HL-60 (cell line): ENCODE data around the gene SUPT6H.

Experiments used
- DNase-seq, 2 experiments: peaks; one replicate each; pipeline ENCODE4 v3.0.0-alpha.2; 2010 to 2020; ENCODE audit warnings: low read depth in 1 of 2, low spot score in 1 of 2
- H3K27ac ChIP-seq: fragments of 250-450 bp; sonication (Bioruptor Pico); replicated peaks from 2 replicates; pipeline ENCODE4 v1.5.1; 2020; ENCODE audit warnings: mild to moderate bottlenecking, moderate library complexity
- H3K27me3 ChIP-seq: fragments of 250-450 bp; sonication (Bioruptor Pico); 2 replicates; pipeline ENCODE4 v1.5.1; 2021; ENCODE audit warnings: mild to moderate bottlenecking, moderate library complexity; ENCODE audit not compliant: insufficient read depth, poor library complexity, severe bottlenecking
- H3K4me3 ChIP-seq: replicated peaks from 2 replicates; pipeline ENCODE4 v1.5.1; 2011; ENCODE audit warnings: mild to moderate bottlenecking, control low read depth, low read length; ENCODE audit not compliant: insufficient read depth
- GABPA ChIP-seq: IDR thresholded peaks from 2 replicates; pipeline ENCODE4 v1.6.1; 2012; ENCODE audit warnings: low read depth
- POLR2AphosphoS5 ChIP-seq: IDR thresholded peaks from 2 replicates; pipeline ENCODE4 v1.6.1; 2012; ENCODE audit warnings: low read depth
- SPI1 ChIP-seq: IDR thresholded peaks from 2 replicates; pipeline ENCODE4 v1.6.1; 2012; ENCODE audit warnings: low read depth, mild to moderate bottlenecking, borderline replicate concordance
- long read RNA-seq: library from polyadenylated mRNA; unstranded; transcript quantifications from one replicate; pipeline ENCODE4 v2.0.0, GENCODE V29; 2020
- TF ChIP-seq, protein P1 (sequence below): IDR thresholded peaks from 2 replicates; pipeline ENCODE4 v1.6.1; 2012; ENCODE audit warnings: low read depth; ENCODE audit not compliant: insufficient replicate concordance
- TF ChIP-seq, protein P2 (sequence below): IDR thresholded peaks from one replicate; pipeline ENCODE4 v1.5.1; 2011; ENCODE audit warnings: low read length, control low read depth, inconsistent platforms; ENCODE audit not compliant: insufficient read depth

SUPT6H gene
- long read RNA-seq, full-length matches to known transcripts, result 13 of 51 reads
- long read RNA-seq, partial matches to known transcripts, result 31 of 51 reads
- long read RNA-seq, other reads (novel, unspliced or antisense), result 7 of 51 reads

DNA sequence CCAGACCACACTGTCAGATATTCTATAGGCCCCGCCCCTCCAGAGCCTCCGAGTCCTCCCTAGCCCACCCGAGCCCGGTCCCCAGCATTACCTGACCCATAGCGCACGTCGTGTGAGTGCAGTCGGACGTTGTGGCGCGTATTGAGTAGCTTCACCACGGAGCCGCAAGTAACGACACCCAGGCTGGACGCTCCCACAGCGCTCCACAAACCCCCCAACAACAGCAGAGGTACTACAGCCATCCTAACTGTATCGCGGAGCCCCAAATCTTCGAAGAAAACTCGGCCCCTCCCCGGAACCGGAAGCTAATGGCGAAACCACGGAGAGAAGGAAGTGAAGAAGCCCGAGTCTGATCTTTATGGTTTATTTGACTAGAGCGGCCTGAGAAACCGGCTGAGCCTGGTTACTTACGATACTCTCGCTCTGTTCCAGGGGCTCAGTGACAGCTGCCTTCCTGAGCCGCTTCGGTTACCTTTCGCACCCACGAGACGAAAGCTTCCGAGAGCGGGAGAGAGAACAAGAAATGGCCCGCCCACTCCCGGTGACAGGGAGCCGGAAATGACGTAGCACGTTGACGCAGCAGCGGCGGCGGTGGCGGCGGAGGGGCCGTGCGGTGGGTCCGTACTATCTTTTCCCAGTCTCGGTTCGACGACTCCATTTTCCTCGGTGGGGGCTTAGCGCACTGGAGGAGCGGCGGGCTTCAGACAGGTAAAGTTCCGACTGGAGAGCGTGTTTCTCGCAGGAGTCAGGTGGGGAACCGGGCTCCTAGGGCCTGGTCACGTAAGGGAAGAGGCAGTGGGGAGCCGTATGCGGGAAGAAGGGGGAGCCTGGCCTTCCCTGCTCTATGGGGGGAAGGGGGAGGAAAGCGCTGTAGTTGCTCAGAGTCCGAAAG lies at the start of gene SUPT6H, which contains the start of gene SDF2:
TSS of gene SUPT6H (plus strand) at position 571 of the 892 bp plus-strand sequence. CDS start 11,197 bp downstream, outside the sequence.
TSS of gene SDF2 (minus strand) at position 272 of the 892 bp plus-strand sequence. CDS start at position 242, 30 bp downstream.
- DNase-seq, result peak; percentile 70 to 93
- no peaks in the 10 kb centered on the region for H3K27me3 ChIP-seq
- TF ChIP-seq, protein P1, sequence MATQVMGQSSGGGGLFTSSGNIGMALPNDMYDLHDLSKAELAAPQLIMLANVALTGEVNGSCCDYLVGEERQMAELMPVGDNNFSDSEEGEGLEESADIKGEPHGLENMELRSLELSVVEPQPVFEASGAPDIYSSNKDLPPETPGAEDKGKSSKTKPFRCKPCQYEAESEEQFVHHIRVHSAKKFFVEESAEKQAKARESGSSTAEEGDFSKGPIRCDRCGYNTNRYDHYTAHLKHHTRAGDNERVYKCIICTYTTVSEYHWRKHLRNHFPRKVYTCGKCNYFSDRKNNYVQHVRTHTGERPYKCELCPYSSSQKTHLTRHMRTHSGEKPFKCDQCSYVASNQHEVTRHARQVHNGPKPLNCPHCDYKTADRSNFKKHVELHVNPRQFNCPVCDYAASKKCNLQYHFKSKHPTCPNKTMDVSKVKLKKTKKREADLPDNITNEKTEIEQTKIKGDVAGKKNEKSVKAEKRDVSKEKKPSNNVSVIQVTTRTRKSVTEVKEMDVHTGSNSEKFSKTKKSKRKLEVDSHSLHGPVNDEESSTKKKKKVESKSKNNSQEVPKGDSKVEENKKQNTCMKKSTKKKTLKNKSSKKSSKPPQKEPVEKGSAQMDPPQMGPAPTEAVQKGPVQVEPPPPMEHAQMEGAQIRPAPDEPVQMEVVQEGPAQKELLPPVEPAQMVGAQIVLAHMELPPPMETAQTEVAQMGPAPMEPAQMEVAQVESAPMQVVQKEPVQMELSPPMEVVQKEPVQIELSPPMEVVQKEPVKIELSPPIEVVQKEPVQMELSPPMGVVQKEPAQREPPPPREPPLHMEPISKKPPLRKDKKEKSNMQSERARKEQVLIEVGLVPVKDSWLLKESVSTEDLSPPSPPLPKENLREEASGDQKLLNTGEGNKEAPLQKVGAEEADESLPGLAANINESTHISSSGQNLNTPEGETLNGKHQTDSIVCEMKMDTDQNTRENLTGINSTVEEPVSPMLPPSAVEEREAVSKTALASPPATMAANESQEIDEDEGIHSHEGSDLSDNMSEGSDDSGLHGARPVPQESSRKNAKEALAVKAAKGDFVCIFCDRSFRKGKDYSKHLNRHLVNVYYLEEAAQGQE, result peak; percentile 50
- TF ChIP-seq POLR2AphosphoS5, result peak; percentile 85
- TF ChIP-seq, protein P2, sequence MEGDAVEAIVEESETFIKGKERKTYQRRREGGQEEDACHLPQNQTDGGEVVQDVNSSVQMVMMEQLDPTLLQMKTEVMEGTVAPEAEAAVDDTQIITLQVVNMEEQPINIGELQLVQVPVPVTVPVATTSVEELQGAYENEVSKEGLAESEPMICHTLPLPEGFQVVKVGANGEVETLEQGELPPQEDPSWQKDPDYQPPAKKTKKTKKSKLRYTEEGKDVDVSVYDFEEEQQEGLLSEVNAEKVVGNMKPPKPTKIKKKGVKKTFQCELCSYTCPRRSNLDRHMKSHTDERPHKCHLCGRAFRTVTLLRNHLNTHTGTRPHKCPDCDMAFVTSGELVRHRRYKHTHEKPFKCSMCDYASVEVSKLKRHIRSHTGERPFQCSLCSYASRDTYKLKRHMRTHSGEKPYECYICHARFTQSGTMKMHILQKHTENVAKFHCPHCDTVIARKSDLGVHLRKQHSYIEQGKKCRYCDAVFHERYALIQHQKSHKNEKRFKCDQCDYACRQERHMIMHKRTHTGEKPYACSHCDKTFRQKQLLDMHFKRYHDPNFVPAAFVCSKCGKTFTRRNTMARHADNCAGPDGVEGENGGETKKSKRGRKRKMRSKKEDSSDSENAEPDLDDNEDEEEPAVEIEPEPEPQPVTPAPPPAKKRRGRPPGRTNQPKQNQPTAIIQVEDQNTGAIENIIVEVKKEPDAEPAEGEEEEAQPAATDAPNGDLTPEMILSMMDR, result no peak
- peak; percentile 86 for TF ChIP-seq GABPA
- peak; percentile 82 for TF ChIP-seq SPI1
- peak within 1 kb of the TSS; percentile 83 for H3K4me3 ChIP-seq
- H3K27ac ChIP-seq, result peak within 1 kb of the TSS; percentile 99

DNA sequence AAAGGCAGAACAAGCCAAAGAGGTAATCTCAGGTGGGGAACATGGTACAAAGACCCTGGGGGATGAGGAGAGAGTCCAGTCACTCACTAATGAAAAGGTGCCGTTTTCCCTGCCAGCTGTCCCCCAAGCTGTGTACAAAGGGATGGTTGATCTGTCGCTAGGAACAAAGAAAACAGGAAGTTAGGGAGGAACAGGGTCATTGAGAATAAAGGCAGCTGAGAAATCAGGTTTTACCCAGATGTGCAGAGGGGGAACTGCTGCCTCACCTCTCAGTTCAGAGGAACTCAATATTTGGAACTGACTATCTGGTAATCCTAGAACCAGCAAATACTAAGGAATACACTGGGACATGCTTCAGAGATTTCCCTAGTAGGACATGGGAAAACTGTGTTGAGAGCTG lies 49.5 kb upstream of the SUPT6H start:
- peak in 1 of 2 experiments; percentile 30 for DNase-seq
- TF ChIP-seq, protein P1, result no peak
- TF ChIP-seq GABPA, result no peak
- peak; percentile 47; the same call in 1 of the 2 replicates for TF ChIP-seq SPI1
- no peak for TF ChIP-seq POLR2AphosphoS5
- TF ChIP-seq, protein P2, result no peak
- Histone ChIP-seq H3K27ac (no peak overlapping the region), H3K4me3 (no peak overlapping the region), H3K27me3 (no peaks in the 10 kb centered on the region)

DNA sequence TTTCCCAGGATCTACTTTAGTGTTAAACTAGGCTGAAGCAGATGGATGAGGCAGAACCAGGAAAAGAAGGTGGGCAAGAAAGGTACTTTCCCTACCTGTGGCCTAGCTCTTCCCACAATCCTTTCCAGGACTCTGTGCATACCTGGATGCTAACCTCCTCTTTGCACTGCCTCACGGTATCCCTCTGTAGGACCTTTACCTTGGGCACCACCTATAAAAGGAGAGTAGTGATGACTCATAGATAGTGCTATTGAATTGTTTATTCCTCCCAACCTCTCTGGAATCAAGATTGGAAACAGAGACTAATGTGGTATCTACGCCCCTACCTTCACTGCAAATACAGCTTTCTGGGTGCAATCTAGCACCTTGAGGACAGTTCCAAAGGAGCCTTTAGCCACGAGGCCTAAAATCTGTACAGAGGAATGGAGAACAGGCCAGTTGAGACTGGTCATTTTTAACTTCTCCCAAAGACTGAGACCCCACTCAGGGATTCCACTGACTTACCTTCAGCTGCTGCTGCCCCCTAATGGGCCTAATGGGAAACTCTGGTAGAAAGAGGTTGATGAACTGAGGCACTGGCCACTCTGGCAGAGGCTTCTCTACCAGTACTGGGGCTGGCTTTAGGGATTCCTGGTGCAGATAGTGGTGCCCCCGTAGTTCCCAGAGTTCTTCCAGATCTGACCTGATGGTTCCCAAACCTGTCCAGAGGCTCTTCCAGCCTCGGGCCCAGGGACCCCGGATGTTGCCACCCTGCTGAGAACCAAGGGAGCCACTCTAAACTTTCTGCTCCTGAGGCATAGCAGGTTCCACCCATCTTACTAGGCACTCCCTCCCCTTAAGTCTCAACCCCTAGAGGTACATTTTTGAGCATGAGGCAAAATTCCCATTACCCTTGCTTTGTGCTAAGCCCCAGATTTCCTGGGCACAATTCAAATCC lies 48.8 kb upstream of the SUPT6H start:
- no peak overlapping the region for H3K27ac ChIP-seq
- TF ChIP-seq POLR2AphosphoS5 (no peak), GABPA (no peak), SPI1 (no peak)
- TF ChIP-seq, protein P2, result no peak
- TF ChIP-seq, protein P1, result no peak
- no peak overlapping the region for H3K4me3 ChIP-seq
- DNase-seq, result no peak
- H3K27me3 ChIP-seq, result no peaks in the 10 kb centered on the region
